NB4 (cell line): ENCODE data around the gene UBL4B.
"Not testable (repeated sequence)": the region's sequence is repeated elsewhere in the genome, so short reads cannot be mapped to it uniquely, and the experiment has no call there.

Experiments
- DNase-seq: peaks from one replicate; pipeline ENCODE4 v3.0.0; 2010; ENCODE audit warnings: low read depth
- H3K4me3 ChIP-seq: one replicate; pipeline ENCODE4 v1.5.1; 2011; ENCODE audit warnings: mild to moderate bottlenecking, low read depth, low read length, moderate library complexity
- CTCF ChIP-seq: IDR thresholded peaks from one replicate; pipeline ENCODE4 v1.5.1; 2012; ENCODE audit warnings: low read depth, low read length
- MAX ChIP-seq: IDR thresholded peaks from 2 replicates; pipeline ENCODE4 v1.6.1; 2011; ENCODE audit warnings: low read depth, low read length
- MYC ChIP-seq: IDR thresholded peaks from 2 replicates; pipeline ENCODE4 v1.6.1; 2011; ENCODE audit warnings: low read depth, low read length
- POLR2A ChIP-seq: IDR thresholded peaks from 2 replicates; pipeline ENCODE4 v1.6.1; 2011; ENCODE audit warnings: mild to moderate bottlenecking; ENCODE audit not compliant: insufficient read length; ENCODE audit errors: extremely low read depth

Gene UBL4B

GRCh38 chr1:110074166-110074565, 38.1 kb upstream of the UBL4B start:
- TF ChIP-seq MAX (no peak), CTCF (no peak), POLR2A (no peak), MYC (no peak)
- DNase-seq: no peak
- no peak overlapping the region for H3K4me3 ChIP-seq

GRCh38 chr1:110076789-110077500, 35.3 kb upstream of the UBL4B start:
- no peak overlapping the region for H3K4me3 ChIP-seq
- no peak for DNase-seq
- no peak for TF ChIP-seq CTCF

GRCh38 chr1:110079995-110080394, 32.2 kb upstream of the UBL4B start:
- DNase-seq: not testable (repeated sequence)

GRCh38 chr1:110081061-110081460, 31.2 kb upstream of the UBL4B start:
- no peak overlapping the region for H3K4me3 ChIP-seq
- no peak for DNase-seq
- no peak for TF ChIP-seq MYC
- no peak for TF ChIP-seq CTCF

More at GRCh38 chr1:110079995-110080394, 32.2 kb upstream of the UBL4B start:
- H3K4me3 ChIP-seq: not testable (repeated sequence)

- H3K4me3 ChIP-seq: no peak overlapping the region
- TF ChIP-seq POLR2A (no peak), MAX (no peak)
- DNase-seq: no peak
Measured at GRCh38 chr1:110082477-110082876, 29.8 kb upstream of the UBL4B start.

- no peak for TF ChIP-seq CTCF
- no peak for TF ChIP-seq POLR2A
- TF ChIP-seq MAX: no peak
- no peak for TF ChIP-seq MYC
- no peak overlapping the region for H3K4me3 ChIP-seq
- no peak for DNase-seq
Measured at GRCh38 chr1:110083061-110083865, 29.0 kb upstream of the UBL4B start.

- TF ChIP-seq MAX (no peak), MYC (no peak), CTCF (no peak), POLR2A (no peak)
- no peak for DNase-seq
- H3K4me3 ChIP-seq: no peak overlapping the region
Measured at GRCh38 chr1:110083866-110084226, 28.4 kb upstream of the UBL4B start.
